GM18519 (cell line): ENCODE results near the gene MALSU1.
A peak's percentile ranks its signal among the peaks of the same experiment; 100 is the strongest.

Experiments
- ATAC-seq: cut with Tn5 transposase; IDR thresholded peaks from one replicate; pipeline ENCODE4 v1.9.1; 2021; ENCODE audit warnings: mild to moderate bottlenecking, moderate library complexity; ENCODE audit not compliant: unreplicated experiment, low FRiP score

MALSU1 gene

DNA sequence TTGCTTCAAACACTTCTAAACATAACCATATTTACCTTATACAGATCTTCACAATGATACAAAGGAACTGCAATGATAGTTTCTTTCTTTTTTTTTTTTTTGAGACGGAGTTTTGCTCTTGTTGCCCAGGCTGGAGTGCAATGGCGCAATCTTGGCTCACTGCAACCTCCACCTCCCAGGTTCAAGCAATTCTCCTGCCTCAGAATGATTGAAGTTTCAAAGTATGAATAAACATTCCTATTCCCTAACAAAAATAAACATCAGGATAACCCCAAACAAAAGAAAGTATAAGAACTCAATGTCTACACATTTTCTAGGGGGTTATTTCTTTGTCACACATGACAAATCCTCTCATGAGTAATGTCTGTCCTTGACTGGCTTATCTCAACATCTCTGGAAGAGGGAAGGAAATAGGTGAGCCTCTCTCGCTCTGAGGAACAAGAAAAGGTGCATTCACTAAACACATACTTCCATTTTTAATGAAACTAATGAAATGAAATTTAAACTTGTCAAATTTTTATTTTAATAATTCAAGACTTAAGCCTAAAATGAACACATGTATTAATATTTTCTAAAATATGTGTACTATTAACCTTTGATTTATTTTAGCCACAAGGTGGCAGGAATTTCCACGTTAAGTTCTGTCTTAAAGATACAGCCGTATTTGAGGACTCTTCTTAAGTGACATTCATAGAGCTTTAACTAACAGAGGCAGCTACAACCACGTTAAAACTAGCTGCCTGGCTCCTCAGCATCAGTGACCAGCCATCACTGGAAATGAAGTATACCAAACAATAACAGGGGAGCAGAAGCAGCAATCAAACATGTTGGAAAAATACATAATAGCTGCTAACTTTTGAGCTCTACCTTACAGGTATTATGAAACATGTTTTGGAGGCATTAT is 58.3 kb downstream of the MALSU1 start:
- peak; percentile 47 for ATAC-seq

DNA sequence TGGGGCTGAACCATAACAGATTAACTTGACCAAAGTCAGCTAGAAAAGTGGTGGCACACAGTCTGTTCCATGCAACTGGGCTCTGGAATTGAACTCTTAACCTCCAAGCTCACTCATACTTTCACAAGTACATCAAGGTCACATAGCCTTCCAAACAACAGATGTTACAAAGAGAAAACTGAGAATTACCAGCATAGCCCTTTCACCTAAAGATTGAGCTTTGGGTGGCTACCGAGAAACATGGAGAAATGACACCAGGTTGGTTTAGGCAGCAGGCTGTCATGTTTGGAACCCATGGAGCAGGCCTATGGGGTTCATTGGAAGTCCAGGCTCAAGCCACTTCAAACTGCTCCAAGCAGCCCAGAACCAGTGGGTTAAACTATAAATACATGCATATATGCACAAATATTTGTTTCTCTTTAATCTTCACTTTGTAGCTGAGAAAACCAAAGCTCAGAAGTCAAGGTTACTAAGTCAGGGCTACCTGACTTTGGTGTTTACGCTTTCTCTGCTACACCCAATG is 59.1 kb downstream of the MALSU1 start:
- ATAC-seq = no peak
